CD4-positive, alpha-beta T cell treated with Interleukin-15 for 4 hours (primary cell): Measurements from ENCODE around the gene LHFPL3.
"Not testable (repeated sequence)": the region's sequence is repeated elsewhere in the genome, so short reads cannot be mapped to it uniquely, and the experiment has no call there.

Experiments
- DNase-seq: peaks from one replicate; pipeline ENCODE4 v3.0.0-alpha.2; 2020; ENCODE audit warnings: low spot score

LHFPL3 gene

DNA sequence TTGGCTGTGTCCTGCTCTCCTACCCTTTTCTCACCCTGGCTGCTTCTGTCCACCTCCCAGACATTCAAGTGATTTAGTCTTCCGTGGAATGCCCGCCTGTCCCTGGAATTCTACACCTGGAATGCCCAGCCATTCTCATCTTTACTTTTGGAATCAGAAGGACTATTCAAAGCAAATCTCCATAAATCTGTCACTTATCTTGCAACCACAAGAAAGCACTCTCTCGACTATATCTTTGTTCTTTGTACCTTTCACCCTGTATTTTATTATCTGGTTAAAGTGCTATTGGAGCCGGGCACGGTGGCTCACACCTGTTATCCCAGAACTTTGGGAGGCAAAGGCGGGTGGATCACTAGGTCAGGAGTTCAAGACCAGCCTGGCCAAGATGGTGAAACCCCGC is 606.3 kb downstream of the LHFPL3 start:
- DNase-seq, result no peak

DNA sequence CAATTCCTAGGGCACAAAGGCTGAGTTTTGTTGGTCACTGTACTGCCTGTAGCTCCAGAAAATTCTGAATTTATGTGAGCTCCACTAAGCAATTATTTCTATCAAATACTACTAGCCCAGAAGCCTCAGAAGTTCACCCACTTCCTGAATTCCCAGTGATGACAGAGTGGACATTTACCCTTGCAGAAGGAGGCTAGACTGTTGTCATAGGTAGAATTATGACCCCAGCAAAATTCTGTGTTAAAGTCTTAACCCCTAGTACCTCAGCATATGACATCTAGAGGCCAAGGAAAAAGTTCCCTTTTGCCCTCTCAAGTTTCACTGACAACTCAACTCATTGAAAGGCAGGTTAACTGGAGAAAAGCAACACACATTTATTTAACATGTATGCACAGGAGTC is 606.9 kb downstream of the LHFPL3 start:
- no peak for DNase-seq

DNA sequence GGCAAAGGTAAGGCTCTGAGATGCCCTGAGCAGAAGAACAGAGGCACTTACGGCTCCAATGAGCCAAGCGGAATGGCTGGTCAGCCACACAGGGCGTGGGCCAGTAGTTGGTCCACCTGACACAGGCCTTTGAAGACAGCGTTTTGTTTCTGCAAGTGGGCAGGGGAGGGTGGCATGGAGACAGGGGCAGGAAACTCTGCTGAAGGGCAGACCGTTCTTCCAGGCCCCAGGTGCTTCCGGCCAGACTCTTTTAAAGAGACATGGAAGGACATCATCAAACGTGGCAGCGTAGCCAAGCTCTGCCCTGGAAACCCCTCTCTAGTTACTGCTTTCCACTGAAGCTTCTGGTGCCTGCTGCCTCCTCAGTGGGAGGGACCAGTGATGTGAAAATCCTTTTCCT is 608.1 kb downstream of the LHFPL3 start:
- no peak for DNase-seq

DNA sequence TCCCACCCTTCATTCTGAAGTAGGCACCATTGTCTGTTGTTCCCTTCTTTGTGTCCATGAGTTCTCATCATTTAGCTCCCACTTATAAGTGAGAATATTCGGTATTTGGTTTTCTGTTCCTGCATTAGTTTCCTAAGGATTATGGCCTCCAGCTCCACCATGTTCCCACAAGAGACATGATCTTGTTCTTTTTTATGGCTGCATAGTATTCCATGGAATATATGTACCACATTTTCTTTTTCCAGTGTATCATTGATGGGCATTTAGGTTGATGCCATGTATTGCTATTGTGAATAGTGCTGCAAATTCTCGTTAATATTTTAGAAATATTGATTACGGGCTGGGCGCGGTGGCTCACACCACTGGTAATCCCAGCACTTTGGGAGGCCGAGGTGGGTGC is 609.1 kb downstream of the LHFPL3 start:
- not testable (repeated sequence) for DNase-seq

DNA sequence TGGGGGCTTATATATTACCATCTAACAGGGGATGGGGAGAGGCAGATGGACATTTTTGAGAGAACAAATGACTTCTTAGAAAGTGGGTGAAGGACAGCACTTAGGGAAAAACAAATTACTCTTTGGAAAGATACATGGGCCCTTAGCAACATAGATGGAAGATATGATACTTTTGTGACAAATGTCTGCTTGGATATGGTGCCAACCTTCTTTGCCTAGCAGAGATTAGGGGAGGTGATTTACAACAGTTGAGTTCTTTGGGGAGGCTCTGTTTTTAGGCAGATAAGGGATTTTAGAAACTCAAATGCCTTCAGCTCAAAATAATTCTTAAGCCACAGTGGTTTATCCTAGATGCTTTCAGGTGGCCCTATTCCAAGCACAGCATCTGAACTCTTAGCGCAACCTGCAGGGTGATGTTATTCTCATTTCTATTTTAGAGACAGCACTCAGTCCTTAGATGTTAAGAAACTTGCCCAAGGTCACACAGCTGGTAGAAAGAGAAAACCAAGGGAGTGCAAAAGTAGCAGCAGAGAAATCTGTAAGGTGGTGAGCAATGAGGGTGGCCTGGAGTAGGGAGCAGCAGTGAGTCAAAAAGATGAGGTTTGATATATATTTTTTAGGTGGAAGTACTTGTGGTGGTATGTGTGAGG is 610.5 kb downstream of the LHFPL3 start:
- DNase-seq, result no peak

DNA sequence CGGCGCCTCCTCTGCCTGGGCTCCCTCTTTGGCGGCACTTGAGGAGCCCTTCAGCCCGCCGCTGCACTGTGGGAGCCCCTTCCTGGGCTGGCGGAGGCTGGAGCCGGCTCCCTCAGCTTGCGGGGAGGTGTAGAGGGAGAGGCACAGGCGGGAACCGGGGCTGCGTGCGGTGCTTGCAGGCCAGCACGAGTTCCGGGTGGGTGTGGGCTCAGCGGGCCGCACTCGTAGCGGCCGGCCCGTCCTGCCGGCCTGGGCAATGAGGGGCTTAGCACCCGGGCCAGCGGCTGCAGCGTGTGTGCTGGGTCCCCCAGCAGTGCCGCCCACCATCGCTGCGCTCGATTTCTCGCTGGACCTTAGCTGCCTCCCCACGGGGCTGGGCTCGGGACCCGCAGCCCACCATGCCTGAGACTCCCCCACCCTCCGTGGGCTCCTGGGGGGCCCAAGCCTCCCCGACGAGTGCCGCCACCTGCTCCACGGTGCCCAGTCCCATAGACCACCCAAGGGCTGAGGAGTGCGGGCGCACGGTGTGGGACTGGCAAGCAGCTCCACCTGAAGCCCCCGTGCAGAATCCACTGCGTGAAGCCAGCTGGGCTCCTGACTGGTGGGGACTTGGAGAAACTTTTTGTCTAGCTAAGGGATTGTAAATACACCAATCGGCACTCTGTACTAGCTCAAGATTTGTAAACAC is 611.8 kb downstream of the LHFPL3 start:
- no peak for DNase-seq

- DNase-seq, result peak; percentile 68
Measured at GRCh38 chr7:104943502-104944343, 615.3 kb downstream of the LHFPL3 start.

DNA sequence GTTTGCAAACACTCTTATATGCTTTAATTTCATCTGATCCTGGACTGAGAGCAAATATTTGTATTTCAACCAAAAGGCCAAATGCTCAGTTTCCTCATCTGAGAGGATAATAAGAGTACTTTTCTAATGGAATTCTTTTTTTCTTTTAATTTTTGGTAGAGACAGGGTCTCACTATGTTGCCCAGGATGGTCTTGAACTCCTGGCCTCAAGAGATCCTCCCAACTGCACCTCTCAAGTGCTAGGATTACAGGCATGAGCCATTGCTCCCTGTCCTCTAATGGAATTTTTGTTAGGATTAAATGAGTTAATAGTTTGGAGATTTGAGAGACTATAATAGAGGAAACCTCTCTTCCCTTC is 617.2 kb downstream of the LHFPL3 start:
- DNase-seq, result no peak

GRCh38 chr7:104946338-104946737 is 617.9 kb downstream of the LHFPL3 start:
- DNase-seq, result no peak

- DNase-seq, result no peak
Measured at GRCh38 chr7:104950006-104950405, 621.6 kb downstream of the LHFPL3 start.

DNA sequence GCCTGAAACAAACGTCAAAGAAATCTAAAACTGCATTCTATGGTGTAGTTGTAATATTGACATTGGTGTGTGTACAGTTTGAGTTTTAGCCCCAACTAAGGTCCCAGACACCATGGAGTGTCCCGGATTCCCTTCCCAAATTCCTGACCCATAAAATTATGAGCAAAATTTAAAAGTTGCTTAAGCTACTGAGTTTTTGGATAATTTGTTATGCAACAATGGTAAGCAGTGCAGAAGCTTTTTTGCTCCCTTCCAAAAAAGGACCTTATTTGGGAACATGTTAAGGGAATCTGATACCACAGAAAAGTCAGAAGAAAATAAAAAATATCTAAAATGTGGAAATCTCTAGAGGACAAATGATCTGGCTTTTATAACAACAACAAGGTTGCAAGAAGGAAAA is 622.4 kb downstream of the LHFPL3 start:
- no peak for DNase-seq

- no peak for DNase-seq
Measured at GRCh38 chr7:104951546-104951945, 623.1 kb downstream of the LHFPL3 start.

- DNase-seq, result no peak
Measured at GRCh38 chr7:104955276-104955675, 626.9 kb downstream of the LHFPL3 start.
